Caco-2 (cell line): Measurements from ENCODE around the gene PLXNA4. TPM values are rescaled to one million over a fixed set of nuclear protein-coding genes. Genes with fewer than 3 reads are reported as not detected.

Experiments used
- BruUV-seq: library from RNA; stranded (reverse); fragments of 400-500 nt; replicated peaks from 2 replicates; lab custom pipeline; 2021; lab: Mats Ljungman, UMichigan
- CTCF ChIA-PET: fragments of 300-600 bp; sonication (Branson Sonifier 250); formaldehyde crosslinking; loops from one replicate; lab custom pipeline; 2022; ENCODE audit warnings: antibody characterized with exemption; lab: Charles Lee
- POLR2A ChIA-PET: fragments of 300-600 bp; sonication (Branson Sonifier 250); formaldehyde crosslinking; loops from one replicate; lab custom pipeline; 2022; ENCODE audit warnings: antibody characterized with exemption; lab: Charles Lee
- DNase-seq, 2 experiments: peaks; one replicate each; pipeline versions ENCODE4 v3.0.0 to v3.0.0-alpha.2; 2020 to 2022
- H3K27me3 ChIP-seq: replicated peaks from 2 replicates; pipeline ENCODE4 v1.6.0; 2011; ENCODE audit warnings: low read length; ENCODE audit not compliant: control insufficient read depth, insufficient read depth
- H3K36me3 ChIP-seq: 2 replicates; pipeline ENCODE4 v1.5.1; 2011; ENCODE audit warnings: low read length; ENCODE audit not compliant: control insufficient read depth, insufficient read depth
- H3K4me1 ChIP-seq: fragments of 250-450 bp; sonication (Bioruptor Pico); 2 replicates; pipeline ENCODE4 v1.5.1; 2020; ENCODE audit warnings: mild to moderate bottlenecking
- H3K4me3 ChIP-seq: 2 replicates; pipeline ENCODE4 v1.5.1; 2011; ENCODE audit warnings: low read depth, mild to moderate bottlenecking, control low read depth, low read length
- H3K9me3 ChIP-seq: fragments of 250-450 bp; sonication (Bioruptor Pico); 2 replicates; pipeline ENCODE4 v1.5.1; 2020; ENCODE audit warnings: mild to moderate bottlenecking, moderate library complexity
- H3K27ac Mint-ChIP-seq: one replicate; pipeline ENCODE4 v1.8.0; 2022; ENCODE audit warnings: mixed read lengths; ENCODE audit not compliant: unreplicated experiment
- H3K27me3 Mint-ChIP-seq: one replicate; pipeline ENCODE4 v1.8.0; 2022; ENCODE audit warnings: mixed read lengths; ENCODE audit not compliant: insufficient read depth, unreplicated experiment
- H3K36me3 Mint-ChIP-seq: one replicate; pipeline ENCODE4 v1.8.0; 2022; ENCODE audit warnings: mild to moderate bottlenecking, mixed read lengths; ENCODE audit not compliant: insufficient read depth, unreplicated experiment
- H3K4me1 Mint-ChIP-seq: one replicate; pipeline ENCODE4 v1.8.0; 2022; ENCODE audit warnings: low read depth, mixed read lengths; ENCODE audit not compliant: unreplicated experiment
- H3K4me3 Mint-ChIP-seq: one replicate; pipeline ENCODE4 v1.8.0; 2022; ENCODE audit warnings: mild to moderate bottlenecking, moderate library complexity, mixed read lengths; ENCODE audit not compliant: unreplicated experiment
- H3K9me3 Mint-ChIP-seq: one replicate; pipeline ENCODE4 v1.8.0; 2022; ENCODE audit warnings: mixed read lengths; ENCODE audit not compliant: unreplicated experiment
- intact Hi-C: fragments of 100-400 bp; cut with micrococcal nuclease; formaldehyde crosslinking; loops from one replicate; pipeline ENCODE4 v1.10.0; 2022; ENCODE audit not compliant: unreplicated experiment
- total RNA-seq: library from RNA; stranded (reverse); gene quantifications from 2 replicates; pipeline ENCODE4 v1.2.3, GENCODE V29; 2022
- TF ChIP-seq, protein P1 (sequence below), 2 experiments: fragments of 200-600 bp in 1 of 2; IDR thresholded peaks; 1 replicate in 1 of 2; 2 replicates in 1 of 2; pipeline versions ENCODE4 v1.5.1 to v1.8.0; 2011 to 2022; ENCODE audit warnings: antibody characterized with exemption in 1 of 2, control low read depth in 1 of 2, inconsistent platforms in 1 of 2, low read depth in 1 of 2, low read length in 1 of 2, mild to moderate bottlenecking in 1 of 2, moderate library complexity in 1 of 2; ENCODE audit not compliant: insufficient read depth in 1 of 2, severe bottlenecking in 1 of 2, unreplicated experiment in 1 of 2

PLXNA4 gene
- total RNA-seq, 1 experiment from 2014 or later, result 0.43 TPM

- ChIA-PET CTCF (no interaction called here), POLR2A (no interaction called here)
- Mint-ChIP-seq H3K4me3 (no peak overlapping the region), H3K4me1 (no peaks in the 10 kb centered on the region), H3K27ac (no peak overlapping the region), H3K9me3 (no peaks in the 10 kb centered on the region), H3K36me3 (no peaks in the 10 kb centered on the region), H3K27me3 (peaks cover 9% of the 10 kb centered on the region)
- TF ChIP-seq, protein P1, sequence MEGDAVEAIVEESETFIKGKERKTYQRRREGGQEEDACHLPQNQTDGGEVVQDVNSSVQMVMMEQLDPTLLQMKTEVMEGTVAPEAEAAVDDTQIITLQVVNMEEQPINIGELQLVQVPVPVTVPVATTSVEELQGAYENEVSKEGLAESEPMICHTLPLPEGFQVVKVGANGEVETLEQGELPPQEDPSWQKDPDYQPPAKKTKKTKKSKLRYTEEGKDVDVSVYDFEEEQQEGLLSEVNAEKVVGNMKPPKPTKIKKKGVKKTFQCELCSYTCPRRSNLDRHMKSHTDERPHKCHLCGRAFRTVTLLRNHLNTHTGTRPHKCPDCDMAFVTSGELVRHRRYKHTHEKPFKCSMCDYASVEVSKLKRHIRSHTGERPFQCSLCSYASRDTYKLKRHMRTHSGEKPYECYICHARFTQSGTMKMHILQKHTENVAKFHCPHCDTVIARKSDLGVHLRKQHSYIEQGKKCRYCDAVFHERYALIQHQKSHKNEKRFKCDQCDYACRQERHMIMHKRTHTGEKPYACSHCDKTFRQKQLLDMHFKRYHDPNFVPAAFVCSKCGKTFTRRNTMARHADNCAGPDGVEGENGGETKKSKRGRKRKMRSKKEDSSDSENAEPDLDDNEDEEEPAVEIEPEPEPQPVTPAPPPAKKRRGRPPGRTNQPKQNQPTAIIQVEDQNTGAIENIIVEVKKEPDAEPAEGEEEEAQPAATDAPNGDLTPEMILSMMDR (IDR thresholded peaks at IDR 0.05; ENCODE audit: insufficient read depth in 1 of 2, low read depth in 1 of 2, low read length in 1 of 2, severe bottlenecking in 1 of 2, unreplicated experiment in 1 of 2), result no peak
- BruUV-seq, result no TSS peak
- intact Hi-C loops, result no loop called here
- H3K36me3 ChIP-seq, result no peaks in the 10 kb centered on the region
- DNase-seq, result no peak
- no peak overlapping the region for H3K4me3 ChIP-seq
- H3K27me3 ChIP-seq, result no peaks in the 10 kb centered on the region
- H3K9me3 ChIP-seq, result no peaks in the 10 kb centered on the region
- H3K4me1 ChIP-seq, result no peaks in the 10 kb centered on the region
These were observed 461.2 kb downstream of the PLXNA4 start for GRCh38 chr7:132115028-132115427.

- Mint-ChIP-seq H3K27me3 (peaks cover 12% of the 10 kb centered on the region), H3K4me3 (no peak overlapping the region), H3K36me3 (no peaks in the 10 kb centered on the region), H3K27ac (no peak overlapping the region), H3K9me3 (no peaks in the 10 kb centered on the region), H3K4me1 (no peaks in the 10 kb centered on the region)
- DNase-seq, result no peak
- intact Hi-C loops, result no loop called here
- no peak overlapping the region for H3K4me3 ChIP-seq
- H3K9me3 ChIP-seq, result no peaks in the 10 kb centered on the region
- H3K36me3 ChIP-seq, result no peaks in the 10 kb centered on the region
- BruUV-seq, result no TSS peak
- ChIA-PET CTCF (no interaction called here), POLR2A (no interaction called here)
- no peaks in the 10 kb centered on the region for H3K4me1 ChIP-seq
- no peaks in the 10 kb centered on the region for H3K27me3 ChIP-seq
- TF ChIP-seq, protein P1 (IDR thresholded peaks at IDR 0.05; ENCODE audit: insufficient read depth in 1 of 2, low read depth in 1 of 2, low read length in 1 of 2, severe bottlenecking in 1 of 2, unreplicated experiment in 1 of 2), result no peak
These were observed 461.9 kb downstream of the PLXNA4 start for GRCh38 chr7:132114411-132114810.

- H3K27ac Mint-ChIP-seq, result no peak overlapping the region
- ChIA-PET POLR2A (no interaction called here), CTCF (interaction anchor here (0.5 kb wide), 1 partner anchor 68 kb away, joined by 4 read pairs; no protein-coding TSS in a partner anchor)
- TF ChIP-seq, protein P1 (IDR thresholded peaks at IDR 0.05; ENCODE audit: insufficient read depth in 1 of 2, low read depth in 1 of 2, low read length in 1 of 2, severe bottlenecking in 1 of 2, unreplicated experiment in 1 of 2), result no peak
- H3K4me1 Mint-ChIP-seq, result no peaks in the 10 kb centered on the region
- H3K4me3 Mint-ChIP-seq, result no peak overlapping the region
- Histone ChIP-seq H3K4me1 (no peaks in the 10 kb centered on the region), H3K27me3 (no peaks in the 10 kb centered on the region), H3K9me3 (no peaks in the 10 kb centered on the region), H3K4me3 (no peak overlapping the region), H3K36me3 (no peaks in the 10 kb centered on the region)
- no peaks in the 10 kb centered on the region for H3K36me3 Mint-ChIP-seq
- no peaks in the 10 kb centered on the region for H3K9me3 Mint-ChIP-seq
- no peak for DNase-seq
- H3K27me3 Mint-ChIP-seq, result peaks cover 13% of the 10 kb centered on the region
- intact Hi-C loops, result no loop called here
- BruUV-seq, result no TSS peak
These were observed 462.5 kb downstream of the PLXNA4 start for GRCh38 chr7:132113536-132114371.
